ENCODE data around the gene NUCKS1. TPM values are rescaled to one million over a fixed set of nuclear protein-coding genes. Genes with fewer than 3 reads are reported as not detected.
A peak's percentile ranks its signal among the peaks of the same experiment; 100 is the strongest.

Gene NUCKS1
- total and polyA plus RNA-seq, 10 of the 15 experiments (the other 5 are each of a cell fraction or from before 2014, with no cell fraction given), result 40.5 to 135 (median 55.5) TPM

DNA sequence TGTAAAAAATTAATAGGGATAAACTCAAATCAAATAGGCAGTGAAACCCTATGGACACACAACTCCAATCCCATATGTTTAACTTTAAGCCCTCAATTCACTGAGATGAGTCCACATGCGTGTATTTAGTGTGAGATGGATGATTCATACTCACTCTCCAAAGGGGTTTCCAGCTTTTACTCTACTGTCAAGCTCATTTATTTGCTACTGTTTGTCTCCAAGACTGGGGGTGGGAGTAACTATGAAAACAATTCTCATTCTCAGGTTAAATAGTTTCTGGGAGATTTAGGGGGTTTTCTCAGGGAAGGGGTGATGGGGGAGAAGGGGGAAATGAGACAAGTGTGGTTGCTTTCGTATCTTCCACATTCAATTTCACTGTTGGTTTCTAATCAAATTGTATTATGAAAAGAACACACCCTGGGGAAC is 22.6 kb upstream of the NUCKS1 start:
- peak; percentile 71 for DNase-seq (ENCODE audit: low read depth, low spot score)
- CTCF ChIA-PET, result interaction anchor here (0.6 to 7.4 kb wide), 10 partner anchors 9 to 114 kb away, joined by 3 to 59 read pairs (median 5); no protein-coding TSS in a partner anchor
- in situ Hi-C loops (cut with MboI), result no loop called here
- TF ChIP-seq, protein P1, sequence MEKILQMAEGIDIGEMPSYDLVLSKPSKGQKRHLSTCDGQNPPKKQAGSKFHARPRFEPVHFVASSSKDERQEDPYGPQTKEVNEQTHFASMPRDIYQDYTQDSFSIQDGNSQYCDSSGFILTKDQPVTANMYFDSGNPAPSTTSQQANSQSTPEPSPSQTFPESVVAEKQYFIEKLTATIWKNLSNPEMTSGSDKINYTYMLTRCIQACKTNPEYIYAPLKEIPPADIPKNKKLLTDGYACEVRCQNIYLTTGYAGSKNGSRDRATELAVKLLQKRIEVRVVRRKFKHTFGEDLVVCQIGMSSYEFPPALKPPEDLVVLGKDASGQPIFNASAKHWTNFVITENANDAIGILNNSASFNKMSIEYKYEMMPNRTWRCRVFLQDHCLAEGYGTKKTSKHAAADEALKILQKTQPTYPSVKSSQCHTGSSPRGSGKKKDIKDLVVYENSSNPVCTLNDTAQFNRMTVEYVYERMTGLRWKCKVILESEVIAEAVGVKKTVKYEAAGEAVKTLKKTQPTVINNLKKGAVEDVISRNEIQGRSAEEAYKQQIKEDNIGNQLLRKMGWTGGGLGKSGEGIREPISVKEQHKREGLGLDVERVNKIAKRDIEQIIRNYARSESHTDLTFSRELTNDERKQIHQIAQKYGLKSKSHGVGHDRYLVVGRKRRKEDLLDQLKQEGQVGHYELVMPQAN (conservative IDR thresholded peaks at IDR 0.05), result 0 out of 2 replicates have a peak, but pooled peaks have one; percentile 39
- TF ChIP-seq KDM1A (IDR thresholded peaks at IDR 0.05; ENCODE audit: borderline replicate concordance), result no peak
- no peak for TF ChIP-seq HDGF (IDR thresholded peaks at IDR 0.05)
- 0 out of 4 replicates have a peak, but pooled peaks of 1 of the 2 experiments have one; percentile 54 for TF ChIP-seq CEBPB (IDR thresholded peaks at IDR 0.05; ENCODE audit: borderline replicate concordance in 1 of 2, low read depth in 2 of 2, low read length in 2 of 2)
- TF ChIP-seq TBL1XR1 (IDR thresholded peaks at IDR 0.05; ENCODE audit: low read depth, low read length), result peak; percentile 65; the same call in 1 of the 2 replicates
- no peak for TF ChIP-seq CREB1 (IDR thresholded peaks at IDR 0.05; ENCODE audit: low read depth)
- peak; percentile 73 for TF ChIP-seq EED (IDR thresholded peaks at IDR 0.05; ENCODE audit: low read depth)
- 0 out of 2 replicates have a peak, but pooled peaks have one; percentile 35 for TF ChIP-seq ZBED1 (IDR thresholded peaks at IDR 0.05; ENCODE audit: borderline replicate concordance)
- TF ChIP-seq, protein P2, sequence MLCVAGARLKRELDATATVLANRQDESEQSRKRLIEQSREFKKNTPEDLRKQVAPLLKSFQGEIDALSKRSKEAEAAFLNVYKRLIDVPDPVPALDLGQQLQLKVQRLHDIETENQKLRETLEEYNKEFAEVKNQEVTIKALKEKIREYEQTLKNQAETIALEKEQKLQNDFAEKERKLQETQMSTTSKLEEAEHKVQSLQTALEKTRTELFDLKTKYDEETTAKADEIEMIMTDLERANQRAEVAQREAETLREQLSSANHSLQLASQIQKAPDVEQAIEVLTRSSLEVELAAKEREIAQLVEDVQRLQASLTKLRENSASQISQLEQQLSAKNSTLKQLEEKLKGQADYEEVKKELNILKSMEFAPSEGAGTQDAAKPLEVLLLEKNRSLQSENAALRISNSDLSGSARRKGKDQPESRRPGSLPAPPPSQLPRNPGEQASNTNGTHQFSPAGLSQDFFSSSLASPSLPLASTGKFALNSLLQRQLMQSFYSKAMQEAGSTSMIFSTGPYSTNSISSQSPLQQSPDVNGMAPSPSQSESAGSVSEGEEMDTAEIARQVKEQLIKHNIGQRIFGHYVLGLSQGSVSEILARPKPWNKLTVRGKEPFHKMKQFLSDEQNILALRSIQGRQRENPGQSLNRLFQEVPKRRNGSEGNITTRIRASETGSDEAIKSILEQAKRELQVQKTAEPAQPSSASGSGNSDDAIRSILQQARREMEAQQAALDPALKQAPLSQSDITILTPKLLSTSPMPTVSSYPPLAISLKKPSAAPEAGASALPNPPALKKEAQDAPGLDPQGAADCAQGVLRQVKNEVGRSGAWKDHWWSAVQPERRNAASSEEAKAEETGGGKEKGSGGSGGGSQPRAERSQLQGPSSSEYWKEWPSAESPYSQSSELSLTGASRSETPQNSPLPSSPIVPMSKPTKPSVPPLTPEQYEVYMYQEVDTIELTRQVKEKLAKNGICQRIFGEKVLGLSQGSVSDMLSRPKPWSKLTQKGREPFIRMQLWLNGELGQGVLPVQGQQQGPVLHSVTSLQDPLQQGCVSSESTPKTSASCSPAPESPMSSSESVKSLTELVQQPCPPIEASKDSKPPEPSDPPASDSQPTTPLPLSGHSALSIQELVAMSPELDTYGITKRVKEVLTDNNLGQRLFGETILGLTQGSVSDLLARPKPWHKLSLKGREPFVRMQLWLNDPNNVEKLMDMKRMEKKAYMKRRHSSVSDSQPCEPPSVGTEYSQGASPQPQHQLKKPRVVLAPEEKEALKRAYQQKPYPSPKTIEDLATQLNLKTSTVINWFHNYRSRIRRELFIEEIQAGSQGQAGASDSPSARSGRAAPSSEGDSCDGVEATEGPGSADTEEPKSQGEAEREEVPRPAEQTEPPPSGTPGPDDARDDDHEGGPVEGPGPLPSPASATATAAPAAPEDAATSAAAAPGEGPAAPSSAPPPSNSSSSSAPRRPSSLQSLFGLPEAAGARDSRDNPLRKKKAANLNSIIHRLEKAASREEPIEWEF (IDR thresholded peaks at IDR 0.05; ENCODE audit: insufficient replicate concordance, low read depth, low read length), result peak; percentile 57
- TF ChIP-seq SPI1 (IDR thresholded peaks at IDR 0.05; ENCODE audit: borderline replicate concordance, insufficient read depth, low read depth, low read length), result peak; percentile 84
- TF ChIP-seq ATF7 (IDR thresholded peaks at IDR 0.05; ENCODE audit: low read depth), result peak; percentile 65; the same call in 1 of the 2 replicates
- TF ChIP-seq RELA (IDR thresholded peaks at IDR 0.05; ENCODE audit: borderline replicate concordance, partially characterized antibody), result peak; percentile 70
- TF ChIP-seq, protein P3, sequence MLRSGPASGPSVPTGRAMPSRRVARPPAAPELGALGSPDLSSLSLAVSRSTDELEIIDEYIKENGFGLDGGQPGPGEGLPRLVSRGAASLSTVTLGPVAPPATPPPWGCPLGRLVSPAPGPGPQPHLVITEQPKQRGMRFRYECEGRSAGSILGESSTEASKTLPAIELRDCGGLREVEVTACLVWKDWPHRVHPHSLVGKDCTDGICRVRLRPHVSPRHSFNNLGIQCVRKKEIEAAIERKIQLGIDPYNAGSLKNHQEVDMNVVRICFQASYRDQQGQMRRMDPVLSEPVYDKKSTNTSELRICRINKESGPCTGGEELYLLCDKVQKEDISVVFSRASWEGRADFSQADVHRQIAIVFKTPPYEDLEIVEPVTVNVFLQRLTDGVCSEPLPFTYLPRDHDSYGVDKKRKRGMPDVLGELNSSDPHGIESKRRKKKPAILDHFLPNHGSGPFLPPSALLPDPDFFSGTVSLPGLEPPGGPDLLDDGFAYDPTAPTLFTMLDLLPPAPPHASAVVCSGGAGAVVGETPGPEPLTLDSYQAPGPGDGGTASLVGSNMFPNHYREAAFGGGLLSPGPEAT (IDR thresholded peaks at IDR 0.05; ENCODE audit: low read depth), result peak; percentile 96
- 0 out of 2 replicates have a peak, but pooled peaks have one; percentile 22 for TF ChIP-seq GABPA (IDR thresholded peaks at IDR 0.05; ENCODE audit: low read depth)
- 0 out of 2 replicates have a peak, but pooled peaks have one; percentile 18 for TF ChIP-seq ZNF217 (IDR thresholded peaks at IDR 0.05)

More for the DNA sequence above, 22.6 kb upstream of the NUCKS1 start:
- BruUV-seq (replicated peaks), result no TSS peak
- ChIA-PET POLR2A (interaction anchor here (0.7 to 3.4 kb wide), 17 partner anchors 12 to 718 kb away, joined by 3 to 28 read pairs (median 4); partner anchors contain the start of gene SLC41A1), RAD21 (ENCODE audit: unreplicated experiment) (interaction anchor here (0.6 to 5.0 kb wide), 18 partner anchors 9 to 285 kb away, joined by 3 to 56 read pairs (median 4); partner anchors contain the start of genes ELK4 and NUCKS1), SMC1A (ENCODE audit: uncharacterized antibody, unreplicated experiment) (interaction anchor here (0.7 to 3.5 kb wide), 14 partner anchors 9 to 181 kb away, joined by 3 to 30 read pairs (median 6); partner anchors contain the start of gene NUCKS1)
- Histone ChIP-seq H3K4me3 (0 out of 2 replicates have a peak overlapping the region, but pooled peaks have one; percentile 52), H2AFZ (ENCODE audit: control insufficient read depth, low read depth, low read length) (no peak overlapping the region), H3K4me1 (ENCODE audit: control insufficient read depth, insufficient read depth, low read length) (peaks cover 12% of the 10 kb centered on the region), H3K79me2 (ENCODE audit: control insufficient read depth, insufficient read depth, low read length) (peaks cover 9% of the 10 kb centered on the region), H3K27ac (ENCODE audit: control insufficient read depth, insufficient read depth) (peak overlapping the region; percentile 8; the same call in 1 of the 2 replicates), H3K4me2 (ENCODE audit: control insufficient read depth, insufficient read depth) (peak overlapping the region; percentile 90), H3K27me3 (replicated peaks in 1 of 2; ENCODE audit: control insufficient read depth in 2 of 2, insufficient read depth in 2 of 2, low read length in 1 of 2) (no peaks in the 10 kb centered on the region), H3K36me3 (ENCODE audit: control insufficient read depth in 2 of 2, insufficient read depth in 2 of 2, low read length in 1 of 2) (no peaks in the 10 kb centered on the region; a peak in 1 of 4 replicates), H4K20me1 (ENCODE audit: control insufficient read depth, insufficient read depth) (no peaks in the 10 kb centered on the region), H3K9me3 (replicated peaks; ENCODE audit: control insufficient read depth, insufficient read depth, low read length) (no peaks in the 10 kb centered on the region), H3K9ac (ENCODE audit: control insufficient read depth, insufficient read depth, low read length) (no peak overlapping the region)
- ATAC-seq (peak; percentile 60), FAIRE-seq (peak; percentile 56)
- WGBS (ENCODE audit: insufficient coverage, insufficient replicate concordance, low lambda C conversion rate, missing lambda C conversion rate), result 24% methylated on average over 2 of the region's 2 CpGs
- intact Hi-C loops (cut with micrococcal nuclease; ENCODE audit: unreplicated experiment), result no loop called here

Measured in GM12878 (cell line).